ENCODE results near the gene SCAMP5.
A peak's percentile ranks its signal among the peaks of the same experiment; 100 is the strongest.

SCAMP5 gene

DNA sequence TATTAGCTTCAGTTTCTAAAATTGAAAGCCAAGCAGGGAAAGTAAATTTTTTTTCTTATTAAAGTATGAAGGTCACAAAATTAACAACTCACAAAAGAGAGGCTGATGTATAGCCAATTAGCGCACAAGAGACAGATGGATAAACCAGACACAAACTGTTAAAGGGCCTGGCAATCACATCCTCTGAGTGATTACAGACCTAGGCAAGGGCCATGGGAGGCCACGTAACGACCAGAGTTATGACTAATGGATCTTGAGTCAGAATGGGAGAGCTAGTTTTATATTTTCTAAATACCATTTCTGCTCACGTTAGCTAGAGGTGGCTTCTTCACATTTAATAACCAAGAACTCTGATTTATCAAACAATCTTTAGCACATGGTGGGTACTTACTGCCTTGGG lies 17.8 kb upstream of the SCAMP5 start:
- DNase-seq (ENCODE audit: low read depth), result no peak

DNA sequence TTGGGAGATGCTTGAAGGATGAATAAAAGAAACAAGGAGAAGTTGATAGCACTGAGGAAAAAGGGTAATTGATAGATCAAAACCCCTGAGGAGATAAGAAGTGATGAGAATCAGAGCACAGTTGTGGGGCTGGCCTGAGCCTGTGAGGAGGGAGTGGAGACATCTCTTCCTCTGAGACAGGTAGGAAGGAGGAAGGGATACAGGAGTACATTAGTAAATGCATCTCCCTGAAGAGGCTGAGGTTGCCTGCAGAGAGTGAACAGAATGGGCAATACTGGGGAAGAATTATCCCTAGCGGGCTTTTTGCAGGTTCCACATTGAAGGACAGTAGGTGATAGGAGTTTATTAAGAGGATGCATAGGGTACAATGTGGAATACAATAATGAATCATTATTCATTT lies 17.3 kb upstream of the SCAMP5 start:
- no peak for DNase-seq (ENCODE audit: low read depth)

DNA sequence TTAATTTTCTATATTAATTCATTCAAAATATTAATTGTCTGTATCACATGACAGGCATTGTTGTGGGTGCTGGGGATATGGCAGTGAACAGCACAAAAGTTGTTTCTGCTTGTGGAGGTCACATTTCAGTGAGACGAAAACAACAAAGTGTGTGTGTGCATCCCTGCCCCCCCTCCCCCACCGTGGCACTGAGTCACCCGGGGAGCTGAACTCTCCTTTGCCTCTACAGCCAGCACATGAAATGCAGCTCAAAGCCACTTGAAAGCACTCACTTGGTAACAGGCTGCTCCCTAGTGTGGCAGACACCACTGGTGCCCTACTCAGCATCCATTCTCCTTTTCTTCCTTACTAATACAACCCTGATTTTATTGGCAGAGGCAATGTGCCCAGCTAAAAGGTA lies 16.9 kb upstream of the SCAMP5 start:
- peak; percentile 16 for DNase-seq (ENCODE audit: low read depth)

DNA sequence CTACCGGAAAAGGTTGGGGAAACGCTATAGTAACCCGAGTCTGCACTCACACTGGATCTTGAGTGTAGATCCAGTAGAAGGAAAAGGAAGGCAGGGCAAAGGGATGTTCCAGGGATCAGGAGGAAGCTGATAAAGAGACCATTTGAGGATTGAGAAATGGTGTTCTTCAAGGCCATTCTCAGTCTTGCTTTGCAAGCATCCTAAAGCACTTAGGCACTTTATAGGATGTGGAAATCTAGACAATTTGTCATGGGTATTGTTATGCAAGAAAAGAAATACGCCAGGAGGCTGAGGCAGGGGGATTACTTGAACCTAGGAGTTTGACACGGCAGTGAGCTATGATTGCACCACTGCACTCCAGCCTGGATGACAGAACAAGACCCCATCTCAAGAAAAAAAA lies 13.2 kb upstream of the SCAMP5 start:
- DNase-seq (ENCODE audit: low read depth), result no peak

DNA sequence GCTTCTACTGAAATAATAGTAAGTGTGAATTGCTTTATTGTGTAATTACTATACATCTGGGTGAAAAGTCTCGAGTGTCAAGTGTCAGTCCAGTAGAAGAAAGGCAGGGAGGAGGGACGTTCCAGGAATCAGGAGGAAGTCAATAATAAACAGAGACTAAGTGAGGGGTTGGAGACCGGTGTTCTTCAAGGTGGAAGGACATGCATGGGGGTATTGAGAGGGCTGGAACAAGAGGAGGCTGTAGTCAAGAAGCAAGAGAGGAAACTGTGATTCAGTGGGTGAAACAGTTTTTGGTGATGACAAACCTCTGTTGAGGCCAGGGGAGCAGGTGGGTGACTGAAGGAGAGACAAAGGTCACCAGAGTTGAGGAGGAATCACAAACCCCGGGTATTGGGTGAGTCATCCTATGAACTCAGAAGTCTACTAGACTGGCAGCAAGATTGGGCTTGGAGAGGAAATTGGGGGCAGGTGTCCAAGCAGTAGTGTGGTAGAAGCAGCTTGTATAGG lies 11.6 kb upstream of the SCAMP5 start:
- DNase-seq (ENCODE audit: low read depth), result peak; percentile 16

DNA sequence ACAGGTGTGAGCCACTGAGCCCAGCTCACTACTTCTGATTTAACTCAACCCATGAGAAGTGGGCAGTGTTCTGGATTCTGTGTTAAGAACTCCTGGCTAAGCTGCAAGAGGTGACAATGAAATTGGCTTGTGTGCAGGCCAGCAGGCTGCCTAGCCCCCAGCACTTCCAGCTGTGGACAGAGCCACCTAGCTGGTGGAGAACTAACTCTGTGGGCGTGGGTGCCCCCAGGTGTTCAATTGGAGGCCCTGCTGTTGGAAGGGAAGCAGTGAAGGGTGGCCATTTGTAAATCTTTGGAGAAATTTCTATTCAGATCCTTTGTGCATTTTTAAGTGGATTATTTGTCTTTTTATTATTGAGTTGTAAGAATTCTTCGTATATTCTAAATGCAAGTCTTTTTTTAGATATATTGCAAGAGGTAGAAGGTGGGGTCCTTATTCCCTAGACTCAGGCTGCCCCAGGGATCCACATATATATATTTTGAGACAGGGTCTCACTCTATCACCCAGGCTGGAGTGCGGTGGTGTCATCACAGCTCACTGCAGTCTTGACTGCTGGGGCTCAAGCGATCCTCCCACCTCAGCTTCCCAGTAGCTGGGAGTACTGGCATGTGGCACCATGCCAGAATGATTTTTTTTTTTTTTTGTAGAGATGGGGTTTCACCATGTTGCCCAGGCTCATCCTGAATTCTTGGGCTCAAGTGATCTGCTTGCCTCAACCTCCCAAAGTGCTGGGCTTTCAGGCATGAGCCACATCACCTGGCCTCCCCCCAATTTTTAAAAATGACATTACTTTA lies 7.2 kb upstream of the SCAMP5 start:
- DNase-seq (ENCODE audit: low read depth), result peak; percentile 9

DNA sequence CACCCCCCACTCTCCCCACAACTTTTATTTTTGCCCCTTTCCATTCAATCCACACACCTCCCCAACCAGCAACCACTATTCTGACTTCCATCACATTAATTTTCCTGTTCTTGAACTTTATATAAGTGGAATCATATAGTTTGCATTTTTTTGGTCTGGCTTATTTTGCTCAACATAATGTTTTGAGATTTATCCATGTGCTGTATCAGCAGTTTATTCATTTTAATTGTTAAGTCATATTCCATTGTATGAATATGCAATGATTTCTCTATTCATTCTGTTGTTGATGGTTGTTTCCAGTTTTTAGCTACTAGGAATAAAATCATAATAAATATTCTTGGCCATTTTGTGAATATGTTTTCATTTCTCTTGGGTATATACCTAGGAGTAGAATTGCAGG lies 5.8 kb upstream of the SCAMP5 start:
- no peak for DNase-seq (ENCODE audit: low read depth)

DNA sequence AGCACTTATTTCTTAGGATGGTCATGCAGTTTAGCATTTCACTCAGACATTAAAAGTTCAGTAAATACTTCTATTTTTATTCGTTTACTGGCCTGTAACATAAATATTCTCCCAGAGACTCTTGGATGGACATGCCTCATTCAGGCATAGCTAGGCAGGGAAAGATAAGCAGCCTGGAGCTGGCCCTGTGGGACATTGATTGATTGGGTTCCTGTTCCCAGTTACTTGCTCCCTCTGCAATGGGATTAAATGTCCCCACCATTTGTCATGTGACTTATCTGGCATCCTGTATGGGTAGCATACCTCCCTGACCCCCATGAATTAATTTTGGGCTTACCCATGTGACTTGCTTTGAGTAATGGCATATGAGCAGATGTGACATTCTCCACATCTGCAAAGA lies 2.7 kb upstream of the SCAMP5 start:
- DNase-seq (ENCODE audit: low read depth), result no peak

DNA sequence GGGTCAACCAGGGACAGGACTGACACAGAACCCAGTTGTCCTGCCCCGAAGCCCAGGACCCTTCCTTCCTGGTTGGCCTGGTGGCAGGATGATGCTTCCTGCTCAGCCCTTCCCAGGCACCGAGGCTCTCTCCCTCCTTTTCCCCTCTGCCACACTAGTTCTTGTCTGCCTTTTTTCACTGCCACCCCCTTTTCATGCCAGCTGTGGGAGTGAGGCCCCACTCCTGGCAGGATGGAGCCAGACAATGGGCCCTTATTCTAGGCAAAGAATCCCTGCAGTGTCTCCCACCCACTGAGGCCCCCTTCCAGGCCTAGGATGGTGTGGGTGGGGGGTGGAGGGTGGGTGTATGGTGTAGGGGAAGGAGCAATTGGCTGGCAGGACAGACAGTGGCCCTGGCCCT lies 1.1 kb upstream of the SCAMP5 start:
- DNase-seq (ENCODE audit: low read depth), result no peak

DNA sequence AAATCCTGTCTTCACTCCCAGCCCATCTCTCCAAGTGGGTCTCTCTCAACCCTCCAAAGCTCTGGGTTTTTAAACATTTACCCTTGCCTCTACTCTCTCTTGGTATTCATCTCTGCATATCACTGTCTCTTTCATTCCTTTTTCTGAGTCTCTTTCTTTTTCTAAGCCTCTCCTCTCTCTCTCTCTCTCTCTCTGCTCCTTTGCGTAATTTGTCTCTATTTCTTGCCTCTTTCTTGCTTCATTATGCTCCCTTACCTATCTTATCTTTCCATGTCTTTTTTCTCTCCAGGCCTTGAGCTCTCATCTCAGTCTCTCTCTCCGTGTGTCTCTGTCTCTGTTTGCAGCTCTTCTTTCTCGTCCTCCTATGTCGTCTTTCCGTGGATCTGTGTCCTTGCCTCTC lies 678 bp upstream of the SCAMP5 start:
- no peak for DNase-seq (ENCODE audit: low read depth)

DNA sequence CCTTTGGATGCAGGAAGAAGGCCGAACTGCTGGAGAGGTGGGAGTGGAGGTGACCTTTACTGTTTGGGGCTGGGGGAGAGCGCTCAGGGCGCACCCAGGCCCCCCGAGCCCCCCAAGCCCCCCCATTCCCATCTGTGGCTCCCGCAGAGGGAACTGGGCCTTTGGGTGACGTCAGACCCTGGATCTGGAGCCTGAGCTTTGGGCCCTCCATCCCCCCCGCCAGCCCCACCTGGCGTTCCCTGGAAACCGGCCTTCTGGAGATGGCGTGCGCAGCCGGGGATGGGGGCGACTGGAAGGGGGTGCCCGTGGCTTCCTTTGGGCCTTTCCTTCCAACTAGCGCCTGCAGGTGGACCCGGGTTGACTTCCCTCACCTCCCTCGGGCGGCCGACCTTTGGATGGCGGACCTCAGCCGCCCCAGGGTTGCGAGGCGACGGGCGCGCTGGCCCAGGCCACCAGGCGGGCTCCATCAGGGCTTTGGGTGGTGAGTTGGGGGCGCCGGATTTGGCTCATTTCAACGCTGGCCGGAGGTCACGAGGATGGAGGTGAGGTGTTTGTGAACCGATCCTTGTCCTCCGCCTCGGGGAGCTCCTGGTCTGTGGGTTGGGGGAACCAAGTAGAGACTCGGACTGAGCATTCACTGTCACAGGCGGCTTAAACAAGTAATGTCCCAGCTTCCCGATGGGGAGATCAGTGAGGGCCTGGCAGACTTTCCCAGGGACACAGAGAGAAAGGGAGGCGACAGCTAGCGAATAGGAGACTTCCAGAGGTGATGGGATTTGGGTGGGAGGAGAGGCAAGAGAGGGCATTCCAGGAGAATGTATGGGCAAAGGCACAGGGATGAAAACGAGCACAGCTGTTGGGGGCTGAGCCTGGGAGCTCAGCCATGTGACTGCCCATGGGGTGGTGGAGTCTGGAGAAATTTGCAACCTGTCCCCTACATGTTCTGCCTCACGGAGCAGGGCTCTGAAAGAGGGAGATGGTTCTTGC lies 709 bp downstream of the SCAMP5 start:
- no peak for DNase-seq (ENCODE audit: low read depth)

DNA sequence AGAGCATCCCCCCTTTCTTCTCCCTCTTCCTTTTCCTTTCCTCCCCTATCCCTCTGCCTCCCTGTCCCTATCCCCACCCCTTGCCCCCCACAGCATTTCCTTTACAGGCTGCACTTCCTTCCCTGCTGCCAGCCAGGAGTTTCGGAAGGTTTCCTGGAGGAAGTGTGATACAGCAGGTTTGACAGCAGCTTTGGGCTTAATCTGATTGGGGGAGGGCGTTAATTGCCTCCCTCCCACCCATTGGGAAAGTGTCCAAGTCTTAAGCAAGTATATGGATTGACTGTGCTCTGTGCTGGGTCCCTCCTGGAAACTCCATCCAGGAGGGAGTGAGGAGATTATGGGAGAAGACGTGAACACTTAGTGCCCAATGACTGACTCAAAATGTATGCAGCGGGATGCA lies 1.8 kb downstream of the SCAMP5 start:
- DNase-seq (ENCODE audit: low read depth), result no peak

DNA sequence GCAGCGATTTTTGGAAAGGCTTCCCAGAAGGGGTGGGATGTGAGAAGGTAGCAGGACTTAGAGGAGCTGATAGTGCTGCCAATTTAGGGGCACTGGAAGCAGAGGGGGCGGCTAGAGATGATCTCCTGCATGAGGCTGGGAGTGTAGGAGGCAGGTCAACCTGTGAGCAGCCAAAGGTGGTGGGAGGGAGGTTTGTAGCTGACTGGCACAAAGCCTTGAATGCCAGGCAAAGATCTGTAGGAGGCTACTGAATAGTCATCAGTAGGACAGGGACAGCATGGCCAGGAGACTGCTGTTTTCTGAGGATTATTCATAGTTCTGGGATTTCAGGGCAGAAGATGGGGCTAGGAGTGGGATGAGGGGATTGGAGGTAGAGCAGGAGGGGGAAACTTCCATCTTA lies 2.2 kb downstream of the SCAMP5 start:
- DNase-seq (ENCODE audit: low read depth), result no peak

DNA sequence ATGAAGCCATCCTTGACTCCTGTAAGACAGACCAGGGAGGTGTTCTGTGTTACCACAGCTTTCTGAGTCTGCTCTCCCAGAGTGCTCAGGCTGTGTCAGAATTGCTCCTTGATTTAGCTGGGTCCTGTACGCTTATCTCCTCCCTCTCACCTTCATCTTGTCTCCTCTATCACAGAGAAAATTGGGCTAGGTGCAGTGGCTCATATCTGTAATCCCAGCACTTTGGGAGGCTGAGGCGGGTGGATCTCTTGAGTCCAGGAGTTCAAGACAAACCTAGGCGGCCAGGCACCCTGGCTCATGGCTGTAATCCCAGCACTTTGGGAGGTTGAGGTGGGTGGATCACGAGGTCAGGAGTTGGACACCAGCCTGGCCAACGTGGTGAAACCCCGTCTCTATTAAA lies 5.9 kb downstream of the SCAMP5 start:
- DNase-seq (ENCODE audit: low read depth), result no peak

DNA sequence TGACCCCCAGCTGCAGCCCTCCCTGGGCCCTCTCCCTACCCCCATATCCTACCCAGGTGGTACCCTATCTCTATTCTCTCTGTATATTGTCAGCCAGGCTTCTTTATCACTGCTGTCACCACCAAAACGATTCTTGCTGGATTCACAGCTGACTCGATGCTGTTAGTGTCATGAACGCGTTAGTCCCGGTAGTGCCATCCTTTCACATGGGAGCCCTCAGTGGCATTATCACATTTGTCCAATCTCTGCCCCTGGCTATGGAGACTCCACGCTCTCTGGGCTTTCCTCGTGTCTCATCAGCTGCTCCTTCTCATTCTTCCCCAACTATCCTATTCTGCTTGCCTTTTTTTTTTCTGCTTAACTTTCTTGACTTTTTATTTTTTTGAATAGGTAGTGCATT lies 7.0 kb downstream of the SCAMP5 start:
- no peak for DNase-seq (ENCODE audit: low read depth)

DNA sequence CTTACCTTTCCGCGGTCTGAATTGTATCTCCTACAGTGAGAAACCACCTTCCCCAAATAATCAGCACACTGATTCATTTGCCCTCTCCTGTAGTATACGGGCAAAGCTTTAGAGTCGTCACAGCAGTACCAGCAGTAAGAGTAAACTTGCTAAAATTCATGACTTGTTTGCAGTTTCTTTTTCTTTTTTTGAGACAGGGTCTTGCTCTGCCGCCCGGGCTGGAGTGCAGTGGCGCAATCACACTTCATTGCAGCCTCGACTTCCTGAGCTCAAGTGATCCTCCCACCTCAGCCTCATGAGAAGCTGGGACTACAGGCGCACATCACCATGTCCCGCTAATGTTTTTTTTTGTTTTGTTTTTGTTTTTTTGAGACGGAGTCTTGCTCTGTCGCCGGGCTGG lies 11.9 kb downstream of the SCAMP5 start:
- DNase-seq (ENCODE audit: low read depth), result no peak

DNA sequence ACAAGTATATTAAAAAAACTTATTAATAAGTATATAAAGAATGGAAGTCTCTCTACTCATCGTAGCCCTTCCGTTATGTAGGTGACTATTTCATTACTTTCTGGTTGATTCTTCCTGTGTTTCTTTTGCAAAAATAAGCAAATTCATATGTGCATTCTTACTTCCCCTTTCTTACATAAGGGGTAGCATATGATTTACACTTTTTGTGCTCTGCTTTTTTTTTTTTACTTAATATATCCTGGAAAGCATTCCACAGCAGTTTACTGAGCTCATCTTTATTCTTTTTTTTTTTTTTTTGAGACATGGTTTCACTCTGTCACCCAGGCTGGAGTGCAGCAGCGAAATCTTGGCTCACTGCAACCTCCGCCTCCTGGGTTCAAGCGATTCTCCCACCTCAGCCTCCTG lies 12.9 kb downstream of the SCAMP5 start:
- no peak for DNase-seq (ENCODE audit: low read depth)

DNA sequence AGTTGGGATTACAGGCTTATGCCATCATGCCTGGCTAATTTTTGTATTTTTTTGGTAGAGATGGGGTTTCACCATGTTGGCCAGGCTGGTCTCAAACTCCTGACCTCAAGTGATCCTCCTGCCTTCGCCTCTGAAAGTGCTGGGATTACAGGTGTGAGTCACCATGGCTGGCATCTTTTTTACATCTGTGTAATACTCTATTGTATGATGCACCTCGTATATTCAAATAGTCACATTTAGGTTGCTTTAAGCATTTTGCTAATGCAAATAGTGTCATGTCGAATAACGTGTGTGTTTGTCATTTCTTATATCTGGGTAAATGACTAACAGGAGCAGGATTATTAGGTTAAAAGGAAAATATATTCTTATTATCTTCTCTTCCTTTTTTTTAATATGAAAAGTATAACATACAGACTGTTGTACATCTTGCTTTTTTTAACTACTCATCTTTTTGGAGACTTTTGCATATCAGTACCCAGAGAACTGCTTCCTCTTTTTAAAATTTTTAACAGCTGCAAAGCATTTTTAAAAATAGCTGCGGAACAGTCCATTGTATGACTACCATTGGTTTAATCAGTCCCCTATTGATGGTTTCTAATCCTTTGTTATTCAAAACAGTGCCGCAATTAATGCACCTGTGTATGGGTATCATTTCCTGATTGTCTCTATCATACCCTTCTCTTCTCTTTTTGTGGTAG lies 13.4 kb downstream of the SCAMP5 start:
- no peak for DNase-seq (ENCODE audit: low read depth)

DNA sequence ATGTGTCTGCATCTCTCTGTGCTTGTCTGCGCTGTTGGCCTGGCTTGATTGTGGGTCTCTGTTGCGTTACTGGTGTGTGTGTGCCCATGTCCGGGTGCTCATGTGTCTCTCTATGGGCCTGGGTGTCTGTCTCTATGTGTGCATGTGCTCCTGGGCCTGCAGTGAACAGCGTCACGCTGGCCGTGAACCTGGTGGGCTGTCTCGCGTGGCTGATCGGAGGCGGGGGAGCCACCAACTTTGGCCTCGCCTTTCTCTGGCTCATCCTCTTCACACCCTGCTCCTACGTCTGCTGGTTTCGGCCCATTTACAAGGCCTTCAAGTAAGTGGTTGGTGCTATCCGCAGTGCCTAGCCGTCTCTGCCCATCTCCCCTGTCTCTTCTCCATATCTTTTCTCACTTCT lies 21.1 kb downstream of the SCAMP5 start:
- DNase-seq (ENCODE audit: low read depth), result no peak

DNA sequence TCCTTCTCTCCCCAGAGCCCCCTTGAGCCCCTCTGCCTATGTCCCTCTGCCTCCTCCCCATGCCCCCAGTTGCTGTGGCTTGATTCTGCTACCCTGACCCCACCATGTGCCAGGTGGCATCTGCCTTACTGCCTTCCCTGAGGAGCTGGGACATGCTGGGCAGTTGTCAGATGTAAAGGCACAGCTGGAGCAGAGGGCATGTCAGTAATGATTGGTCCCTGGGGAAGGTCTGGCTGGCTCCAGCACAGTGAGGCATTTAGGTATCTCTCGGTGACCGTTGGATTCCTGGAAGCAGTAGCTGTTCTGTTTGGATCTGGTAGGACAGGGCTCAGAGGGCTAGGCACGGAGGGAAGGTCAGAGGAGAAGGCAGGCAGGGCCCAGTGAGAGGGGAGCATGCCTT lies 24.6 kb downstream of the SCAMP5 start:
- no peak for DNase-seq (ENCODE audit: low read depth)

DNA sequence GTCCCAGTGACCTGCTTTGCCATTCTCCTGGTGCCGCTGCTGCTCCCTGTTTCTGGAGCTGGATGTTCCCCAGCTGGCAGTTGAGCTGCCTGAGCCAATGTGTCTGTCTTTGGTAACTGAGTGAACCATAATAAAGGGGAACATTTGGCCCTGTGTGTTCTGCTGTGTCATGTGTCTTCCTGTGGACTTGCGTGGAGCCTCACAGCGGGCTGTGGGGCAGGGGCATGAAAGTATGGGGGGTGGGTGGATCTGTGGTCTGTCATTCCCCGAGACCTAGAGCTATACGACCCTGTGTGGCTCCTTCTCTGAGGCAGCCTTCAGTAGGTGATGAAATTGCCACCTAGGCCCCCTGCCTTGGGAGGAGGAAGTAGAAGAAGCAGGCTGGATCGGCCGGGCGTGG lies 26.0 kb downstream of the SCAMP5 start:
- no peak for DNase-seq (ENCODE audit: low read depth)

DNA sequence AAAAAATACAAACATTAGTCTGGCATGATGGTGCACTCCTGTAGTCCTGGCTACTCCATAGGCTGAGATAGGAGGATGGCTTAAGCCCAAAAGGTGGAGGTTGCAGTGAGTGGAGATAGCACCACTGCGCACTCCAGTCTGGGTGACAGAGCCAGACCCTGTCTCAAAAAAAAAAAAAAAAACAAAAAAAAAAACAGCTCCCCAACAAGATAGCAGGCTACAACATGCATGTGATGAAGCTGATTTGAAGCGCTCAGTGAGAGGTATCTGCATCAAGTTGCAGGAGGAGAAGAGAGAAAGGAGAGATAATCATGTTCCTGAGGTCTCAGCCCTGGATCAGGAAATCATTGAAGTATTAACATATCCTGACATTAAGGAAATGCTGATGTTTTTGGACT lies 27.4 kb downstream of the SCAMP5 start:
- DNase-seq (ENCODE audit: low read depth), result no peak

Measured in stimulated activated CD4-positive, alpha-beta T cell treated with anti-CD3 and anti-CD28 coated beads, Interleukin-2, amount 100 ng/mL, for 4 hours (primary cell).